NCI-H524 treated with DMSO at 0.1 percent for 48 hours (cell line): ENCODE measurements around the gene HACD2.
"Not testable (repeated sequence)": the region's sequence is repeated elsewhere in the genome, so short reads cannot be mapped to it uniquely, and the experiment has no call there.

Experiments
- DNase-seq: peaks from one replicate; lab custom pipeline; 2025; lab: John Stamatoyannopoulos, UW

Gene HACD2

GRCh38 chr3:123611082-123611481 is 26.2 kb upstream of the HACD2 start:
- DNase-seq, result no peak

GRCh38 chr3:123610331-123610730 is 25.5 kb upstream of the HACD2 start:
- DNase-seq, result peak; percentile 60

- no peak for DNase-seq
These were observed 24.2 kb upstream of the HACD2 start for GRCh38 chr3:123609063-123609462.

GRCh38 chr3:123608263-123608937 is 23.5 kb upstream of the HACD2 start:
- no peak for DNase-seq

GRCh38 chr3:123606527-123606926 is 21.7 kb upstream of the HACD2 start:
- DNase-seq, result no peak

GRCh38 chr3:123605789-123606234 is 21.0 kb upstream of the HACD2 start:
- no peak for DNase-seq

GRCh38 chr3:123603153-123603552 is 18.3 kb upstream of the HACD2 start:
- not testable (repeated sequence) for DNase-seq

- no peak for DNase-seq
These were observed 17.5 kb upstream of the HACD2 start for GRCh38 chr3:123602325-123602724.

- not testable (repeated sequence) for DNase-seq
These were observed 16.0 kb upstream of the HACD2 start for GRCh38 chr3:123600863-123601262.

GRCh38 chr3:123597561-123597960 is 12.7 kb upstream of the HACD2 start:
- no peak for DNase-seq

- DNase-seq, result no peak
These were observed 10.7 kb upstream of the HACD2 start for GRCh38 chr3:123595396-123596180.

- peak; percentile 58 for DNase-seq
These were observed 8.5 kb upstream of the HACD2 start for GRCh38 chr3:123593381-123593780.

- no peak for DNase-seq
These were observed 6.0 kb upstream of the HACD2 start for GRCh38 chr3:123590685-123591450.

- no peak for DNase-seq
These were observed 2.5 kb upstream of the HACD2 start for GRCh38 chr3:123587401-123587800.

GRCh38 chr3:123586968-123587367 is 2.1 kb upstream of the HACD2 start:
- no peak for DNase-seq

GRCh38 chr3:123586131-123586530 is 1.3 kb upstream of the HACD2 start:
- peak; percentile 85 for DNase-seq

- no peak for DNase-seq
These were observed 417 bp downstream of the HACD2 start for GRCh38 chr3:123584284-123584987.

GRCh38 chr3:123583561-123583960 is 1.3 kb downstream of the HACD2 start:
- DNase-seq, result no peak

GRCh38 chr3:123582315-123582714 is 2.5 kb downstream of the HACD2 start:
- DNase-seq, result no peak

- DNase-seq, result no peak
These were observed 8.7 kb downstream of the HACD2 start for GRCh38 chr3:123576122-123576521.

GRCh38 chr3:123571973-123572365 is 12.9 kb downstream of the HACD2 start:
- DNase-seq, result no peak
